Measurements from ENCODE around the gene OR1A1. TPM values are rescaled to one million over a fixed set of nuclear protein-coding genes. Genes with fewer than 3 reads are reported as not detected.
"Not testable (repeated sequence)": the region's sequence is repeated elsewhere in the genome, so short reads cannot be mapped to it uniquely, and the experiment has no call there.

OR1A1 gene
- total RNA-seq, 1 donor from 2014 or later, result not detected

DNA sequence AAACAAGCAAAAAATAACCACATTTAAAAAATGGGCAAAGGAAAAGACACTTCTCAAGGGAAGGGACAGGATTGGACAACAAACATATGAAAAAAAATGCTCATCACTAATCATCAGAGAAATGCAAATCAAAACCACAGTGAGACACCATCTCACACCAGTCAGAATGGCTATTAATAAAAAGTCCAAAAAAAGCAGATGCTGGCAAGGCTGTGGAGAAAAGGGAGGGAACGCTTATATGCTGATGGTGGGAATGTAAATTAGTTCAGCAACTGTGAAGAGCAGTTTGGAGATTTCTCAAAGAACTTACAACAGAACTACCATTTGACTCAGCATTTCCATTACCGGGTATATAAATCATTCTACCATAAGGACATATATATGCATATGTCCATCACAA, 41.5 kb downstream of the OR1A1 start:
- H3K27ac ChIP-seq; H3K36me3 ChIP-seq; H3K9me3 ChIP-seq; DNase-seq (ENCODE audit: extremely low spot score in 2 of 2); H3K27me3 ChIP-seq; H3K4me1 ChIP-seq; H3K4me3 ChIP-seq; intact Hi-C loops (cut with DNase I): not testable (repeated sequence)

GRCh38 chr17:3256575-3256974, 49.1 kb downstream of the OR1A1 start:
- Histone ChIP-seq H3K36me3 (no peaks in the 10 kb centered on the region), H3K27ac (no peak overlapping the region), H3K4me1 (no peaks in the 10 kb centered on the region), H3K27me3 (no peaks in the 10 kb centered on the region), H3K4me3 (no peak overlapping the region), H3K9me3 (no peaks in the 10 kb centered on the region)
- intact Hi-C loops (cut with DNase I), result no loop called here
- DNase-seq (ENCODE audit: extremely low spot score in 2 of 2), result no peak
- TF ChIP-seq POLR2A (IDR thresholded peaks at IDR 0.05) (no peak), CTCF (IDR thresholded peaks at IDR 0.05) (no peak), POLR2AphosphoS5 (IDR thresholded peaks at IDR 0.05; ENCODE audit: insufficient read depth in 1 of 2, low read depth in 1 of 2) (no peak)

DNA sequence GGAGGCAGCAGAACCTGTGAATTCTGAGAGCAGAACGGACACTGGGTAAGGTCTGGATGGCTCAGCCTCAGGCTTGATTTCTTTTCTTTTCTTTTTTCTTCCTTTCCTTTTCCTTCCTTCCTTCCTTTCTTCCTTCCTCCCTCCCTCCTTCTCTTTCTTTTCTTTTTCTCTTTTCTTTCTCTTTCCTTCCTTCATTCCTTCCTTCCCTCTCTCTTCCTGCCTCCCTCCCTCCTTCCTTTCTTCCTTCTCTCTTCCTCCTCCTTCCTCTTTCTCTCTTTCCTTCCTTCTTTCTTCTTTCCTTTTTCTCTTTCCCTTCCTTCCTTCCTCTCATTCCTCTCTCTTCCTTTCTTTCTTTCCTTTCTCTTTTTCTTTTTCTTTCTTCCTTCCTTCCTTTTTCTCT, 52.7 kb downstream of the OR1A1 start:
- Histone ChIP-seq H3K27me3 (no peaks in the 10 kb centered on the region), H3K27ac (no peak overlapping the region), H3K36me3 (no peaks in the 10 kb centered on the region), H3K4me1 (no peaks in the 10 kb centered on the region), H3K4me3 (no peak overlapping the region), H3K9me3 (no peaks in the 10 kb centered on the region)
- no peak for DNase-seq (ENCODE audit: extremely low spot score in 2 of 2)
- no peak for TF ChIP-seq POLR2A (IDR thresholded peaks at IDR 0.05)
- TF ChIP-seq CTCF (IDR thresholded peaks at IDR 0.05), result no peak
- TF ChIP-seq POLR2AphosphoS5 (IDR thresholded peaks at IDR 0.05; ENCODE audit: insufficient read depth in 1 of 2, low read depth in 1 of 2), result no peak
- intact Hi-C loops (cut with DNase I), result no loop called here

GRCh38 chr17:3260600-3260999, 53.1 kb downstream of the OR1A1 start:
- H3K4me3 ChIP-seq, result no peak overlapping the region
- no peaks in the 10 kb centered on the region for H3K4me1 ChIP-seq
- no peaks in the 10 kb centered on the region for H3K36me3 ChIP-seq
- intact Hi-C loops (cut with DNase I), result no loop called here
- no peaks in the 10 kb centered on the region for H3K9me3 ChIP-seq
- no peak overlapping the region for H3K27ac ChIP-seq
- H3K27me3 ChIP-seq, result no peaks in the 10 kb centered on the region
- no peak for DNase-seq (ENCODE audit: extremely low spot score in 2 of 2)
- TF ChIP-seq CTCF (IDR thresholded peaks at IDR 0.05) (no peak), POLR2A (IDR thresholded peaks at IDR 0.05) (no peak), POLR2AphosphoS5 (IDR thresholded peaks at IDR 0.05; ENCODE audit: insufficient read depth in 1 of 2, low read depth in 1 of 2) (no peak)

Other genes starting within 250 kb of the OR1A1 start
- not detected for gene OR1D5, start 144.1 kb upstream of the OR1A1 start, total RNA-seq
- not detected for gene OR1D2, start 103.2 kb upstream of the OR1A1 start, total RNA-seq
- not detected for gene OR1G1, start 80.1 kb upstream of the OR1A1 start, total RNA-seq
- gene OR1A2, start 10.1 kb upstream of the OR1A1 start, total RNA-seq, result not detected
- gene OR3A1, start 90.7 kb downstream of the OR1A1 start, total RNA-seq, result not detected
- not detected for gene OR3A2, start 178.6 kb downstream of the OR1A1 start, total RNA-seq
- gene OR1E1, start 190.7 kb downstream of the OR1A1 start, total RNA-seq, result not detected
- gene OR3A3, start 203.7 kb downstream of the OR1A1 start, total RNA-seq, result not detected
- gene OR1E2, start 226.2 kb downstream of the OR1A1 start, total RNA-seq, result not detected

All from vagina (tissue), 2 donors.